ENCODE data around the gene LTV1. TPM values are rescaled to one million over a fixed set of nuclear protein-coding genes. Genes with fewer than 3 reads are reported as not detected.
"Not testable (repeated sequence)": the region's sequence is repeated elsewhere in the genome, so short reads cannot be mapped to it uniquely, and the experiment has no call there.

The LTV1 gene
- total RNA-seq, 2 donors from 2014 or later = 3.7 to 18.3 TPM

DNA sequence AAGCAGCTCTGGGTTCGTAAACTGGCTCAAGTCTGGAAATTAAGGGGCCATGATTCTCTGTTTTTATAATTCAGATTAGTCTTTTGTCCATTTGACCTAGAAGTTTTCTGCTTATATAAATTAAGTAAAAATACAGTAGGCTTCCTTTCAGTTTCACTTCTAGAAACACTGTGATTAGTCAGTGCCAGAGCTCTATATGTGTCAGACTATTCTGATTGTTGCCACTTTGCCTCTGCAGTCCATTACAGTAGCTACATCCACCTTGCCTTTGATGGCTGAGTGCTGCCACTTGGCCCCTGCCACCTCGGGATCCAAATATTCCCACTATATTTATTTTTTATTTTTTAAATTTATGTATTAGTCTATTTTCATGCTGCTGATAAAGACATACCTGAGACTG, 29.1 kb downstream of the LTV1 start:
- Histone ChIP-seq H3K4me1 (ENCODE audit: control insufficient read depth in 1 of 2, low read depth in 2 of 2) (no peaks in the 10 kb centered on the region), H3K9me3 (no peaks in the 10 kb centered on the region), H3K27ac (no peak overlapping the region), H3K27me3 (replicated peaks; ENCODE audit: insufficient read depth) (no peaks in the 10 kb centered on the region), H3K36me3 (no peaks in the 10 kb centered on the region), H3K4me3 (no peak overlapping the region)
- TF ChIP-seq, protein P1, sequence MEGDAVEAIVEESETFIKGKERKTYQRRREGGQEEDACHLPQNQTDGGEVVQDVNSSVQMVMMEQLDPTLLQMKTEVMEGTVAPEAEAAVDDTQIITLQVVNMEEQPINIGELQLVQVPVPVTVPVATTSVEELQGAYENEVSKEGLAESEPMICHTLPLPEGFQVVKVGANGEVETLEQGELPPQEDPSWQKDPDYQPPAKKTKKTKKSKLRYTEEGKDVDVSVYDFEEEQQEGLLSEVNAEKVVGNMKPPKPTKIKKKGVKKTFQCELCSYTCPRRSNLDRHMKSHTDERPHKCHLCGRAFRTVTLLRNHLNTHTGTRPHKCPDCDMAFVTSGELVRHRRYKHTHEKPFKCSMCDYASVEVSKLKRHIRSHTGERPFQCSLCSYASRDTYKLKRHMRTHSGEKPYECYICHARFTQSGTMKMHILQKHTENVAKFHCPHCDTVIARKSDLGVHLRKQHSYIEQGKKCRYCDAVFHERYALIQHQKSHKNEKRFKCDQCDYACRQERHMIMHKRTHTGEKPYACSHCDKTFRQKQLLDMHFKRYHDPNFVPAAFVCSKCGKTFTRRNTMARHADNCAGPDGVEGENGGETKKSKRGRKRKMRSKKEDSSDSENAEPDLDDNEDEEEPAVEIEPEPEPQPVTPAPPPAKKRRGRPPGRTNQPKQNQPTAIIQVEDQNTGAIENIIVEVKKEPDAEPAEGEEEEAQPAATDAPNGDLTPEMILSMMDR (IDR thresholded peaks at IDR 0.05) = no peak
- ATAC-seq (ENCODE audit: insufficient number of reproducible peaks, low FRiP score, low read depth) (no peak), DNase-seq (ENCODE audit: low spot score) (no peak)

GRCh38 chr6:143873600-143873999, 30.5 kb downstream of the LTV1 start:
- H3K36me3 ChIP-seq; H3K27me3 ChIP-seq (replicated peaks; ENCODE audit: insufficient read depth); DNase-seq (ENCODE audit: low spot score); H3K27ac ChIP-seq; ATAC-seq (ENCODE audit: insufficient number of reproducible peaks, low FRiP score, low read depth); H3K9me3 ChIP-seq; H3K4me1 ChIP-seq (ENCODE audit: control insufficient read depth in 1 of 2, low read depth in 2 of 2); H3K4me3 ChIP-seq: not testable (repeated sequence)

DNA sequence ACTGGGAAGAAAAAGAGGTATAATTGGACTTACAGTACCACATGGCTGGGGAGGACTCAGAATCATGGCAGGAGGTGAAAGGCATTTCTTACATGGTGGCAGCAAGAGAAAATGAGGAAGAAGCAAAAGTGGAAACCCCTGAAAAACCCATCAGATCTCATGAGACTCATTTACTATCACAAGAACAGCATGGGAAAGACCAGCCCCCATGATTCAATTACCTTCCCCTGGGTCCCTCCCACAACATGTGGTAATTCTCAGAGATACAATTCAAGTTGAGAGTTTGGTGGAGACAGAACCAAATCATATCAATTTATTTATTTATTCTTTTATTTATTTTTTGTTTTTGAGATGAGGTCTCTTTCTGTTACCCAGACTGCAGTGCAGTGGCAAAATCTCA, 31.4 kb downstream of the LTV1 start:
- not testable (repeated sequence) for H3K27ac ChIP-seq; H3K4me1 ChIP-seq (ENCODE audit: control insufficient read depth in 1 of 2, low read depth in 2 of 2); H3K9me3 ChIP-seq; DNase-seq (ENCODE audit: low spot score); H3K4me3 ChIP-seq; ATAC-seq (ENCODE audit: insufficient number of reproducible peaks, low FRiP score, low read depth); H3K36me3 ChIP-seq; H3K27me3 ChIP-seq (replicated peaks; ENCODE audit: insufficient read depth)

DNA sequence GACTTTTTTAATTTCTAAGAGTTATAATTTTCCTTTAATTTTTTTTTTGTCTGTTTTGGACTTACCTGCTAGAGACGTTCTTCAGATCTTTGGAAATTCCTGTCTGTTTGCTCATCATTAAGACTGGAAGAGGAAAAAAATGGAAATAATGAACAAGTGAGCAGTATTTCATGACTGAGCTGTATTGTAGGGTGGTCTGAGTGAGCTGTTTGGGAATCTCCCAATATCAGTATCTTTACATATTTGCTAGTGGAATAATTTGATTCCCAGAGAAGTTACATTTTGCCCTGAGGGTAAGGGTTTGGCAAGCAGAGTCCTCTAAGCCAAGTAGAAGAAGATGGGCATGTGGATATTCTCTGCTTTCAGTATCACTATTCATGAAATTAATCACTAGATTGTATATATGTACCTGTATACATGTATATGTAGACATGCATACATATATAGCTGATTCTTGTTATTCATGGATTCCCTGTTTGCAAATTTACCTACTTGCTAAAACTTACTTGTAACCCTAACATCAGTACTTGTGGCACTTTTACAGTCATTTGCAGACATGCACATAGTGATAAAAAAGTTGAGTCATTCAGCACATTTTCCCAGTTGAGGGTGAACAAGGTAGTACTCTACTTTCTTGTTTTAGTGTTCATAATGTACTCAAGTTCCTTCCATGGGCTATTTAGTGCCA, 34.6 kb downstream of the LTV1 start:
- ATAC-seq (ENCODE audit: insufficient number of reproducible peaks, low FRiP score, low read depth) (no peak), DNase-seq (ENCODE audit: low spot score) (no peak)
- TF ChIP-seq, protein P1 (IDR thresholded peaks at IDR 0.05) = no peak

DNA sequence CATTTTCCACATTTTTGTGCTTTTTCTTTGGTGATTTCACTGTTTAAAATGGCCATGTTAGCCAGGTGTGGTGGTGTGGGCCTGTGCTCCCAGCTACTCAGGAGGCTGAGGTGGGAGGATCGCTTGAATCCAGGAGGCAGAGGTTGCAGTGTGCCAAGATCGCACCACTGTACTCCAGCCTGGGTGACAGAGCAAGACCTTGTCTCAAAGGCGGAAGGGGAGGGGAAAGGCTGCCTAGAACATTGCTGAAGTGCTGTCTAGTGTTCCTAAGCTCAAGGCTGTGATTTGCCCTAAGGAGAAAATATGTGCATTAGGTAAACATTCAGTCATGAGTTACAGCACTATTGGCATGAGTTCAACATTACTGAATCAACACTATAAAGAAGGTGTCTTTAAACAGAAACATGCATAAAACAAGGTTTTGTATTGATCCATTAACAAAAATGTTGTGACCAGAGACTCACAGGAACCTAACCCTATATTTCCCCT, 35.2 kb downstream of the LTV1 start:
- H3K9me3 ChIP-seq = no peaks in the 10 kb centered on the region
- no peak overlapping the region for H3K4me3 ChIP-seq
- no peak overlapping the region for H3K27ac ChIP-seq
- ATAC-seq (ENCODE audit: insufficient number of reproducible peaks, low FRiP score, low read depth) = no peak
- H3K36me3 ChIP-seq = no peaks in the 10 kb centered on the region
- H3K27me3 ChIP-seq (replicated peaks; ENCODE audit: insufficient read depth) = no peaks in the 10 kb centered on the region
- DNase-seq (ENCODE audit: low spot score) = no peak
- H3K4me1 ChIP-seq (ENCODE audit: control insufficient read depth in 1 of 2, low read depth in 2 of 2) = no peaks in the 10 kb centered on the region
- TF ChIP-seq, protein P1 (IDR thresholded peaks at IDR 0.05) = no peak

More for the DNA sequence above, 34.6 kb downstream of the LTV1 start:
- no peak overlapping the region for H3K4me3 ChIP-seq
- no peaks in the 10 kb centered on the region for H3K4me1 ChIP-seq (ENCODE audit: control insufficient read depth in 1 of 2, low read depth in 2 of 2)
- H3K27ac ChIP-seq = no peak overlapping the region
- H3K9me3 ChIP-seq = no peaks in the 10 kb centered on the region
- H3K27me3 ChIP-seq (replicated peaks; ENCODE audit: insufficient read depth) = no peaks in the 10 kb centered on the region
- no peaks in the 10 kb centered on the region for H3K36me3 ChIP-seq

DNA sequence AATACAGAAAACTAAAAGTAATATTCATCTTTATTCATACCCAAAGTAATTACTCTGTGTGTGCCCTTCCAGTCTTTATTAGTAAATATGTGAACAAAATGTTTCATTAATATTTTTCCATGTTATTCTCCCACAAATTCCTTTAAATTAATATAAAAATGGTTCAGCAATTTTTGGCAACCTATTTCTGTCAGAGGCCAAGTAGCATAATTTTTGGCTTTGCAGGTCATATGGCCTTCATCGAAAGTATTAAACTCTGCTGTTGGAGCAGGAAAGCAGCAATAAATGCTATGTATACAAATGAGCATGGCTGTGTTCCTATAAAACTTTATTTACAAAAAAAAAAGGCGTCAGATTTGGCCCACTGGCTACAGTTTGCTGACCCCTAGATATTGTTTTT, 37.3 kb downstream of the LTV1 start:
- ATAC-seq (ENCODE audit: insufficient number of reproducible peaks, low FRiP score, low read depth) (no peak), DNase-seq (ENCODE audit: low spot score) (no peak)
- TF ChIP-seq, protein P1 (IDR thresholded peaks at IDR 0.05) = no peak
- no peak overlapping the region for H3K27ac ChIP-seq
- no peaks in the 10 kb centered on the region for H3K4me1 ChIP-seq (ENCODE audit: control insufficient read depth in 1 of 2, low read depth in 2 of 2)
- no peaks in the 10 kb centered on the region for H3K27me3 ChIP-seq (replicated peaks; ENCODE audit: insufficient read depth)
- H3K36me3 ChIP-seq = no peaks in the 10 kb centered on the region
- no peaks in the 10 kb centered on the region for H3K9me3 ChIP-seq
- no peak overlapping the region for H3K4me3 ChIP-seq

Data from thoracic aorta (tissue), 2 donors.